Osteoblast (primary cell): ENCODE measurements around the gene DQX1. TPM values are rescaled to one million over a fixed set of nuclear protein-coding genes. Genes with fewer than 3 reads are reported as not detected.
A peak's percentile ranks its signal among the peaks of the same experiment; 100 is the strongest.

Experiments used
- DNase-seq: peaks from one replicate; pipeline ENCODE4 v3.0.0; 2011; ENCODE audit warnings: low spot score, mixed read lengths; ENCODE audit not compliant: insufficient read length; ENCODE audit errors: missing footprints
- H2AFZ ChIP-seq: 2 replicates; pipeline ENCODE4 v1.6.0; 2011; ENCODE audit warnings: mild to moderate bottlenecking, low read length
- H3K27ac ChIP-seq: 2 replicates; pipeline ENCODE4 v1.5.1; 2011; ENCODE audit warnings: mild to moderate bottlenecking, low read depth, low read length, moderate library complexity
- H3K27me3 ChIP-seq: 2 replicates; pipeline ENCODE4 v1.6.0; 2012; ENCODE audit warnings: mild to moderate bottlenecking, control low read depth, inconsistent platforms, low read length, moderate library complexity; ENCODE audit not compliant: insufficient read depth
- H3K36me3 ChIP-seq: 2 replicates; pipeline ENCODE4 v1.5.1; 2011; ENCODE audit warnings: mild to moderate bottlenecking, low read length, control low read depth, moderate library complexity; ENCODE audit not compliant: insufficient read depth
- H3K4me1 ChIP-seq: 2 replicates; pipeline ENCODE4 v1.5.1; 2011; ENCODE audit warnings: mild to moderate bottlenecking, low read length, control low read depth, moderate library complexity; ENCODE audit not compliant: insufficient read depth
- H3K4me2 ChIP-seq: 2 replicates; pipeline ENCODE4 v1.6.0; 2011; ENCODE audit warnings: mild to moderate bottlenecking, low read length; ENCODE audit not compliant: insufficient read depth
- H3K4me3 ChIP-seq: fragments of 200-600 bp; sonication (generic); 3 replicates; pipeline ENCODE4 v1.5.1; 2012; ENCODE audit warnings: mild to moderate bottlenecking, low read length, inconsistent platforms; ENCODE audit not compliant: insufficient read depth
- H3K79me2 ChIP-seq: 2 replicates; pipeline ENCODE4 v1.6.0; 2012; ENCODE audit warnings: mild to moderate bottlenecking, low read length, control low read depth, inconsistent platforms; ENCODE audit not compliant: insufficient read depth
- H3K9me3 ChIP-seq: 2 replicates; pipeline ENCODE4 v1.5.1; 2011; ENCODE audit warnings: low read depth, low read length, control low read depth
- H4K20me1 ChIP-seq: 2 replicates; pipeline ENCODE4 v1.6.0; 2012; ENCODE audit warnings: mild to moderate bottlenecking, low read length, control low read depth; ENCODE audit not compliant: insufficient read depth
- total RNA-seq: library from RNA; depleted of rRNA; stranded (reverse); fragments of >200 nt; gene quantifications from 2 replicates; pipeline ENCODE4 v1.2.3, GENCODE V29; 2012
- TF ChIP-seq, protein P1 (sequence below): IDR thresholded peaks from 2 replicates; pipeline ENCODE4 v1.5.1; 2011; ENCODE audit warnings: mild to moderate bottlenecking, low read depth, low read length, moderate library complexity; ENCODE audit errors: extremely low read depth

Gene DQX1
- total RNA-seq, 1 donor, result not detected

GRCh38 chr2:74529357-74530238, 3.6 kb upstream of the DQX1 start, which contains the start of the genes AUP1 and HTRA2:
AUP1 (minus strand) TSS chr2:74529706; CDS start chr2:74529629, 77 bp downstream.
HTRA2 (plus strand) TSS chr2:74529933; CDS start chr2:74530007, 74 bp downstream.
- H4K20me1 ChIP-seq, result peaks cover 16% of the 10 kb centered on the region
- H2AFZ ChIP-seq, result peak within 1 kb of the TSS; percentile 86
- H3K4me3 ChIP-seq, result peak within 1 kb of the TSS; percentile 93
- peak within 1 kb of the TSS; percentile 99 for H3K4me2 ChIP-seq
- peaks cover 50% of the 10 kb centered on the region for H3K36me3 ChIP-seq
- H3K4me1 ChIP-seq, result peaks cover 29% of the 10 kb centered on the region
- peaks cover 47% of the 10 kb centered on the region for H3K79me2 ChIP-seq
- peak within 1 kb of the TSS; percentile 93 for H3K27ac ChIP-seq
- TF ChIP-seq, protein P1, sequence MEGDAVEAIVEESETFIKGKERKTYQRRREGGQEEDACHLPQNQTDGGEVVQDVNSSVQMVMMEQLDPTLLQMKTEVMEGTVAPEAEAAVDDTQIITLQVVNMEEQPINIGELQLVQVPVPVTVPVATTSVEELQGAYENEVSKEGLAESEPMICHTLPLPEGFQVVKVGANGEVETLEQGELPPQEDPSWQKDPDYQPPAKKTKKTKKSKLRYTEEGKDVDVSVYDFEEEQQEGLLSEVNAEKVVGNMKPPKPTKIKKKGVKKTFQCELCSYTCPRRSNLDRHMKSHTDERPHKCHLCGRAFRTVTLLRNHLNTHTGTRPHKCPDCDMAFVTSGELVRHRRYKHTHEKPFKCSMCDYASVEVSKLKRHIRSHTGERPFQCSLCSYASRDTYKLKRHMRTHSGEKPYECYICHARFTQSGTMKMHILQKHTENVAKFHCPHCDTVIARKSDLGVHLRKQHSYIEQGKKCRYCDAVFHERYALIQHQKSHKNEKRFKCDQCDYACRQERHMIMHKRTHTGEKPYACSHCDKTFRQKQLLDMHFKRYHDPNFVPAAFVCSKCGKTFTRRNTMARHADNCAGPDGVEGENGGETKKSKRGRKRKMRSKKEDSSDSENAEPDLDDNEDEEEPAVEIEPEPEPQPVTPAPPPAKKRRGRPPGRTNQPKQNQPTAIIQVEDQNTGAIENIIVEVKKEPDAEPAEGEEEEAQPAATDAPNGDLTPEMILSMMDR, result no peak
- H3K27me3 ChIP-seq, result no peaks in the 10 kb centered on the region
- DNase-seq, result peak; percentile 100
- no peaks in the 10 kb centered on the region for H3K9me3 ChIP-seq

DNA sequence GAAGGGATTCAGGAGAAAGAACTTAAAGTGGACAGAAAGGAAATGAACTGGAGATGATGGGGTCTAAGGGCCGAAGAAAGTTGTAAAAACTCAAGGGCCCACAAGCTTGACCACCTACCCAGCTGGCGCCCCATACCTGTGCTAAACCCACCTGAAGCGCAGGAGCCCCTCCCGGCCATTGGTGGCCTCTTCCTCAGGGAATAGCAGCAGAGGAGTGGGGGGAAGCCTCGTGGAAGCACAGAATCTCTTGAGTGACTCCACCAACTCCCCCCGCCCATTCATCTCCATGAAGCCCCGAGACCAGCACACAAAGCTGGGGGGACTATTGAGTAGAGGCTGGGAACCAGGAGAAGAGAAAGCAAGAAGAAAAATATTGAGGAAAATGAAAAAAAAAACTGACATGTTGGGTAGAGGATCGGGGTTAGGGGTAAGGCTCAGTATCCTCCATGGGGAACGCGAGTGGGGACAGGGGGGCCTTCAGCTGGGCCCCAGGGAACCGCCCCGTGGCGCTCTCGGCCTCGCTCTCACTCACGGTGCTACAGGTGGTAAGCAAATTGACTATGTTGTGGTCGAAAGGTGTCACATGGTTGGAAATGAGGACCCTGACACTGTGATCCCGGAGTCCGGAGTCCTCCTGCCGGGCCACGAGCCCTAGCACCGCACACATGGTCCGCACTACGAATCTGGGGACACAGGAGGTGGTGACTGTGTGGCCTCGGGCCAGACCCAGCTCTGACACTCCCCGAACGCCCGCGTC, 2.7 kb upstream of the DQX1 start:
- peak overlapping the region; percentile 99 for H3K4me2 ChIP-seq
- H4K20me1 ChIP-seq, result peaks cover 16% of the 10 kb centered on the region
- TF ChIP-seq, protein P1, result no peak
- H3K79me2 ChIP-seq, result peaks cover 47% of the 10 kb centered on the region
- H2AFZ ChIP-seq, result peak overlapping the region; percentile 80
- peak overlapping the region; percentile 93 for H3K4me3 ChIP-seq
- H3K4me1 ChIP-seq, result peaks cover 29% of the 10 kb centered on the region
- H3K9me3 ChIP-seq, result no peaks in the 10 kb centered on the region
- peaks cover 42% of the 10 kb centered on the region for H3K36me3 ChIP-seq
- peak; percentile 66 for DNase-seq
- no peaks in the 10 kb centered on the region for H3K27me3 ChIP-seq
- H3K27ac ChIP-seq, result peak overlapping the region; percentile 93

DNA sequence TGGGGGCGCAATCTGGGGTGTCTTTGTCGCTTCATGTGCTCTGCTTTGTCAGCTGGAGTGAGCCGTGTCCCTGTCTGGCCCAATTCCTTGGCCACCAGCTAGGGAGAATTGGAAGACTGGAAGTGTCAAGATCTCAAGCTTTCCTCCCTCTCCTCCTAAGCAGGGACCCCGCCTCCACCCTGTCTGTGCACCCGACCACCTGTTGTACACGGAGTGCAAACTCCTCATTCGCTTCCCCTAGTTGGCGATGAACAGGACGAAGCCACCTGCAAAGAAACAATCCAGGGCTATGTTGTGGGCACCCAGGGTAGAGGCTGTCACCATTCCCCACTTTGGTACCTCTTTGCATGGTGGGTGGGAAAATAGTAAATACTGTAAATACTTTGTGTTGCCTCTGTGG, 1.7 kb upstream of the DQX1 start:
- Histone ChIP-seq H3K36me3 (peaks cover 31% of the 10 kb centered on the region), H3K9me3 (no peaks in the 10 kb centered on the region), H4K20me1 (peaks cover 16% of the 10 kb centered on the region), H3K79me2 (peaks cover 47% of the 10 kb centered on the region), H3K4me3 (no peak overlapping the region), H3K4me2 (no peak overlapping the region), H3K27ac (no peak overlapping the region), H2AFZ (no peak overlapping the region), H3K27me3 (no peaks in the 10 kb centered on the region), H3K4me1 (peaks cover 29% of the 10 kb centered on the region)
- DNase-seq, result no peak
- TF ChIP-seq, protein P1, result no peak
